Activated naive CD8-positive, alpha-beta T cell treated with anti-CD3 and anti-CD28 coated beads, Interleukin-2, amount 50 U/mL, for 24 hours (primary cell): ENCODE measurements around the gene BPIFA3.
"Not testable (repeated sequence)": the region's sequence is repeated elsewhere in the genome, so short reads cannot be mapped to it uniquely, and the experiment has no call there.

Source experiments
- ATAC-seq: fragments of 150-1000 bp; cut with Tn5 transposase; one replicate; pipeline ENCODE4 v1.10.0; 2021
- DNase-seq: peaks from one replicate; pipeline ENCODE4 v3.0.0; 2021
- H3K27ac Mint-ChIP-seq: one replicate; pipeline ENCODE4 v1.8.0; 2021; ENCODE audit warnings: mild to moderate bottlenecking, mixed read lengths
- H3K27me3 Mint-ChIP-seq: one replicate; pipeline ENCODE4 v1.8.0; 2021; ENCODE audit warnings: mixed read lengths
- H3K36me3 Mint-ChIP-seq: one replicate; pipeline ENCODE4 v1.8.0; 2021; ENCODE audit warnings: low read depth, mixed read lengths
- H3K4me1 Mint-ChIP-seq: one replicate; pipeline ENCODE4 v1.8.0; 2021; ENCODE audit warnings: mixed read lengths
- H3K4me3 Mint-ChIP-seq: one replicate; pipeline ENCODE4 v1.8.0; 2021; ENCODE audit warnings: mild to moderate bottlenecking, moderate library complexity, mixed read lengths
- H3K9me3 Mint-ChIP-seq: one replicate; pipeline ENCODE4 v1.8.0; 2021; ENCODE audit warnings: mixed read lengths

BPIFA3 gene

DNA sequence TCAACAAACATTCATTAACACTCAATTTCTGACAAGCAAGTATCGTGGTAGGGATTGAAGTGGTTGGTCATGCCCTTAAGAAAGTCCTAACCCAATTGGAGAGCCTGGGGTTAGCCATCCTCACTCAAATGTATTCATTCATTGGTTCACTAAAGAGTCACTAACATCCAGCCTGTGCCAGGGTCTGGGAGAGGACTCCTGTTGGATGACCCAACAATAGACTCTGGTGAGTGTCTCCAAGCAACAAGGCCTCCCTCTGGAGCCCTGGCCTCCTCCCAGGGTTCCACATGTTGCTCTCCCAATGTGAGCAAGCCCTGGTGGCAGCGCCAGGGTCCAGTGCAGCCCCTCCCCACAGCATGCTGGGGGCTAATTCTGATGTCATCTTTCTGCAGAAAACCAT is at the start of gene BPIFA3:
Gene BPIFA3 (plus strand): TSS at position 301 of the 400 bp plus-strand sequence. CDS start 185 bp downstream, outside the sequence.
- Mint-ChIP-seq H3K4me1 (no peaks in the 10 kb centered on the region), H3K4me3 (no peak within 1 kb of the TSS), H3K27me3 (peaks cover 22% of the 10 kb centered on the region), H3K36me3 (no peaks in the 10 kb centered on the region), H3K9me3 (no peaks in the 10 kb centered on the region), H3K27ac (no peak within 1 kb of the TSS)
- DNase-seq (no peak), ATAC-seq (no peak)

GRCh38 chr20:33167859-33168258 is 49.3 kb upstream of the BPIFA3 start, which contains the start of gene BPIFA2:
TSS of gene BPIFA2 (plus strand) at chr20:33168159. CDS start at chr20:33169146, 987 bp downstream.
- no peak within 1 kb of the TSS for H3K27ac Mint-ChIP-seq
- DNase-seq: no peak

DNA sequence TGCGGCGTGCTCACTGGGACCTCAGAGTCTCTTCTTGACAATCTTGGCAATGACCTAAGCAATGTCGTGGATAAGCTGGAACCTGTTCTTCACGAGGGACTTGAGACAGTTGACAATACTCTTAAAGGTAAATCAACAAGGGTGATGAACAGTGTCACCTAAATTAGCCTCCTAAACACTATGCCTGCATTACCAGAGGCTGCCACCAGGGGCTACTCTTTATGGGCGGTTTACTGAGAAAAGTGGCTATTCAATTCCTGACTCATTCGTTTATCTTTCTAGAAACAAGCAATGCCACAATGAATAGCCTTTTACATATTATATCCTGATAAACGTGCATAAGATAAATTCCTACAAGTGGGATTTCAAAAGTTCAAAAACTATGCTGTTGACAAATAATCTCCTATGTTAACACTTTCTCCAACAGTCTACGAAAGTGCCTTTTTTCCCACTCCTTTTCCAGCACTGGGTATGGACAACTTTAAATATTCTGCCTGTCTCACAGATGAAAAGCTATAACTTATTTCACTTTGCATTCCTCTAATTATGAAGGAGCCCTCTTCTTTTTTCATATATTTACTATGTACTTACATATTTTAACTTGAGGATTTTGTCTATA is 47.9 kb upstream of the BPIFA3 start:
- Mint-ChIP-seq H3K9me3 (peaks cover 24% of the 10 kb centered on the region), H3K36me3 (peaks cover 2% of the 10 kb centered on the region), H3K27ac (no peak overlapping the region), H3K4me1 (no peaks in the 10 kb centered on the region), H3K4me3 (no peak overlapping the region), H3K27me3 (no peaks in the 10 kb centered on the region)
- DNase-seq: peak; percentile 50
- ATAC-seq: no peak

More at GRCh38 chr20:33167859-33168258, 49.3 kb upstream of the BPIFA3 start, which contains the start of gene BPIFA2:
- no peak for ATAC-seq
- peaks cover 24% of the 10 kb centered on the region for H3K9me3 Mint-ChIP-seq
- no peaks in the 10 kb centered on the region for H3K4me1 Mint-ChIP-seq
- no peak within 1 kb of the TSS for H3K4me3 Mint-ChIP-seq
- H3K36me3 Mint-ChIP-seq: peaks cover 2% of the 10 kb centered on the region
- H3K27me3 Mint-ChIP-seq: no peaks in the 10 kb centered on the region

GRCh38 chr20:33172781-33173180 is 44.4 kb upstream of the BPIFA3 start:
- DNase-seq (no peak), ATAC-seq (no peak)
- peaks cover 24% of the 10 kb centered on the region for H3K9me3 Mint-ChIP-seq
- no peaks in the 10 kb centered on the region for H3K4me1 Mint-ChIP-seq
- H3K27ac Mint-ChIP-seq: no peak overlapping the region
- peaks cover 2% of the 10 kb centered on the region for H3K36me3 Mint-ChIP-seq
- H3K27me3 Mint-ChIP-seq: no peaks in the 10 kb centered on the region
- no peak overlapping the region for H3K4me3 Mint-ChIP-seq

GRCh38 chr20:33175123-33175522 is 42.0 kb upstream of the BPIFA3 start:
- no peak for DNase-seq
- no peak for ATAC-seq
- Mint-ChIP-seq H3K9me3 (peaks cover 8% of the 10 kb centered on the region), H3K36me3 (no peaks in the 10 kb centered on the region), H3K4me3 (no peak overlapping the region), H3K27ac (no peak overlapping the region), H3K27me3 (no peaks in the 10 kb centered on the region), H3K4me1 (no peaks in the 10 kb centered on the region)

DNA sequence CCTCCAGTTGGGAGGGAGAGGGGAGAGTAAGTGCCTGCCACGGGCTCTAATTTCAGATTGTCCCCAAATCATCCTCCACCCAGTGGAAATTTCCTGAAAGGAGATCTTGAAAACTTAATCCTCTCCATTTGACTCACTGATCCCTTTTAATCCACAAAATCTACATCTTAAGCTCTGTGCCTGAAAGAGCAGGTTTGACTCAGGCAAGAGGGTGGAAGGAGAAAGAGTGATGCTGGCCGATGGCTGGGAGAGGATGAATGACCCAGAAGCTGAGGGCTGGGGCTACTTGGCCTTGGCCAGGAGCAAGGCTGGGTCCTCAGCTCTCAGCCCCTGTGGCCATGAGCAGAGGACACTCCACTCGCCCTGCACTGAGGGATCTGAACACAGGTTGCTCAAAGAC is 41.1 kb upstream of the BPIFA3 start:
- H3K36me3 Mint-ChIP-seq: no peaks in the 10 kb centered on the region
- H3K9me3 Mint-ChIP-seq: peaks cover 3% of the 10 kb centered on the region
- no peaks in the 10 kb centered on the region for H3K27me3 Mint-ChIP-seq
- H3K4me1 Mint-ChIP-seq: no peaks in the 10 kb centered on the region
- DNase-seq (no peak), ATAC-seq (no peak)
- H3K27ac Mint-ChIP-seq: no peak overlapping the region
- H3K4me3 Mint-ChIP-seq: no peak overlapping the region

DNA sequence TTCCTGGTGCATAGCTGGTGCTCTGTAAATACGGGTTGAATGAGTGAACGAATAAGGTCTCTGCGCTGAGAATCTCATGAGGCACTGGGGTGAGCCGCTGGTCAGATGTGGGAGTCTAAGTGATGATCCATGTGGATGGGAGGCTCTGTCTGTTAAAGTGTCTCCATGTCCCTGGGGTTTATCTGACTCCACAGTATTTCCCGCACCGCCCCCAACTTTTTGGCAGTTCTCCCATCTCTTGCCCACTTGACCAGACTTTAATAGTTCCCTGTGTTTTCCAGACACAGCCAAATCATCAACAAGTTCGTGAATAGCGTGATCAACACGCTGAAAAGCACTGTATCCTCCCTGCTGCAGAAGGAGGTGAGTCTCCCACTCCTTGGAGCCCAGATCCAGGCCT is 39.3 kb upstream of the BPIFA3 start:
- Mint-ChIP-seq H3K36me3 (no peaks in the 10 kb centered on the region), H3K27ac (no peak overlapping the region), H3K4me3 (no peak overlapping the region), H3K4me1 (no peaks in the 10 kb centered on the region), H3K27me3 (no peaks in the 10 kb centered on the region), H3K9me3 (no peaks in the 10 kb centered on the region)
- no peak for ATAC-seq
- DNase-seq: no peak

DNA sequence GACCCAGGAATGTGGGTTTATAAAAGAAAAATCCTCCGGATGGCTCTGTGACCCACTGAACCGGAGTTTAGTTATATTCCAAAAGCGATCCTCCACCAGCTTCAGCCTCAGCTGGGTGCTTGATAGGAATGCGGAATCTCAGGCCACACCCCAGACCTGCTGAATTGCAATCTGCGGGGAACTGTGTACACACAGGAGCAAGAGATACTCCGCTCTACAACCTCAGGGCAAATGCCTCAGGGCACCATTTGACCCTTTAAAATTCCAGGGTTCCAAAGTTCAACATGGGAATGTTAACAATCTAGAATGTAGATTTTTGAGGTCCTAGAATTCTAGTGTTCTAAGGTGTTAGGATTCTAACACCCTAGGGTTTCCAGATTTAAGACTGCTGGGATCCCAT is 38.4 kb upstream of the BPIFA3 start:
- Mint-ChIP-seq H3K4me3 (no peak overlapping the region), H3K36me3 (no peaks in the 10 kb centered on the region), H3K27ac (no peak overlapping the region), H3K27me3 (peaks cover 2% of the 10 kb centered on the region), H3K9me3 (peaks cover 6% of the 10 kb centered on the region), H3K4me1 (no peaks in the 10 kb centered on the region)
- DNase-seq: no peak
- ATAC-seq: no peak

- Mint-ChIP-seq H3K36me3 (no peaks in the 10 kb centered on the region), H3K9me3 (peaks cover 6% of the 10 kb centered on the region), H3K27me3 (peaks cover 2% of the 10 kb centered on the region), H3K4me3 (no peak overlapping the region), H3K27ac (no peak overlapping the region), H3K4me1 (no peaks in the 10 kb centered on the region)
- no peak for DNase-seq
- no peak for ATAC-seq
Measured at GRCh38 chr20:33180169-33180568, 37.0 kb upstream of the BPIFA3 start.

DNA sequence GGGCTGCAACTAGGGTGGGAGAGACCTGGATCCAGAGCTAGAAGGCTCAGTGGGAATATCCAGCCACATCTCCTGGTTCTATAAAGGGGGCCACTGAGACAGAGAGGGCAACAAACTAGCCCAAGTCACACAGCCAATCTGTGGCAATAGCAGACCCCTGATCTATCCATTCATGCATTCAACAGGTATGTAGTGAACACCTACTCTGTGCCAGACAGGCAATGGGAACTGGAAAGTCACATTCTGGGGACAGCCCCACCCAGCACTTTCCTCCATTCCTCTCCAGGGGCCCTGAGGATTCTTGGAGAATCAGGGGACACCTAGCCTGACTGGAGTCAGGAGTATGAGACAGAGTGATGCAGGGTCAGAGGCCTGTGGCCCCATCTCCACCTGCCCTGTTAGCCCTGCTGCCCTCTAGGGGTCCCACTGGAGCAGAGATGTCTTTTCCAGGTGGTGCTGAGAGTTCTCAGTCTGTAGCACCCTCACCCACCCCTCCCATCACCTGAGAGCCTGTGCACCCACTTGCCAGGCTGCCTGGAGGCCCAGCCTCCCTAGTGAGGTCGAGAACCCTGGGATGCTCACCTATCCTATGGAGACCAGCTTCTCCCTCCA is 35.6 kb upstream of the BPIFA3 start:
- DNase-seq (no peak), ATAC-seq (peak; percentile 24)
- Mint-ChIP-seq H3K27ac (no peak overlapping the region), H3K4me3 (no peak overlapping the region), H3K9me3 (peaks cover 6% of the 10 kb centered on the region), H3K36me3 (no peaks in the 10 kb centered on the region), H3K27me3 (peaks cover 2% of the 10 kb centered on the region), H3K4me1 (no peaks in the 10 kb centered on the region)

DNA sequence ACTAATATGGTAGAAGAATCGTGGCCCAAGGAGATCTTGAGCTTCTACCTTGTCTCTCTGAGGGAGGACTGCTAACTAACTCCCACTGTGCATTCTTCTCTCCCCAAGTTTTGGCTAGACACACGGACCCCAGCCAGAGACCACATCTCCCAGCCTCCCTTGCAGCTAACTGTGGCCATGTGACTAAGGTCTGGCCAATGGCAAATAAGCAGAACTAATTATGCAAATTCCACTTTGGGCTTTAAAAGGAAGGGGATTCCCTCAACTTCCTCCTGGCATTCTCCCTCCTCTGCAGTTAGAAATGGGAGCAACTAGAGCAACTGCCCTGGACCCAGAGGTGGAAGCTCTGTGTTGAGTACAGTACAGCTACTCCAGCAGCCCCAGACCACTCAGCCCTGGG is 33.8 kb upstream of the BPIFA3 start:
- Mint-ChIP-seq H3K27me3 (peaks cover 2% of the 10 kb centered on the region), H3K36me3 (no peaks in the 10 kb centered on the region)

GRCh38 chr20:33185031-33185590 is 32.0 kb upstream of the BPIFA3 start:
- H3K36me3 Mint-ChIP-seq, ATAC-seq, H3K27ac Mint-ChIP-seq, H3K4me3 Mint-ChIP-seq, H3K27me3 Mint-ChIP-seq, DNase-seq, H3K9me3 Mint-ChIP-seq, H3K4me1 Mint-ChIP-seq: not testable (repeated sequence)

More for the DNA sequence above, 33.8 kb upstream of the BPIFA3 start:
- H3K4me3 Mint-ChIP-seq: no peak overlapping the region
- H3K9me3 Mint-ChIP-seq: peaks cover 6% of the 10 kb centered on the region
- H3K4me1 Mint-ChIP-seq: no peaks in the 10 kb centered on the region
- DNase-seq (no peak), ATAC-seq (no peak)
- no peak overlapping the region for H3K27ac Mint-ChIP-seq

- DNase-seq: no peak
- Mint-ChIP-seq H3K4me3 (no peak overlapping the region), H3K9me3 (peaks cover 6% of the 10 kb centered on the region), H3K27ac (no peak overlapping the region), H3K27me3 (peaks cover 2% of the 10 kb centered on the region), H3K36me3 (no peaks in the 10 kb centered on the region), H3K4me1 (no peaks in the 10 kb centered on the region)
- no peak for ATAC-seq
Measured at GRCh38 chr20:33187491-33187890, 29.7 kb upstream of the BPIFA3 start.

GRCh38 chr20:33188421-33188820 is 28.7 kb upstream of the BPIFA3 start:
- Mint-ChIP-seq H3K4me1 (no peaks in the 10 kb centered on the region), H3K27me3 (no peaks in the 10 kb centered on the region), H3K4me3 (no peak overlapping the region), H3K36me3 (no peaks in the 10 kb centered on the region), H3K27ac (no peak overlapping the region), H3K9me3 (peaks cover under 1% of the 10 kb centered on the region)
- DNase-seq (no peak), ATAC-seq (no peak)

DNA sequence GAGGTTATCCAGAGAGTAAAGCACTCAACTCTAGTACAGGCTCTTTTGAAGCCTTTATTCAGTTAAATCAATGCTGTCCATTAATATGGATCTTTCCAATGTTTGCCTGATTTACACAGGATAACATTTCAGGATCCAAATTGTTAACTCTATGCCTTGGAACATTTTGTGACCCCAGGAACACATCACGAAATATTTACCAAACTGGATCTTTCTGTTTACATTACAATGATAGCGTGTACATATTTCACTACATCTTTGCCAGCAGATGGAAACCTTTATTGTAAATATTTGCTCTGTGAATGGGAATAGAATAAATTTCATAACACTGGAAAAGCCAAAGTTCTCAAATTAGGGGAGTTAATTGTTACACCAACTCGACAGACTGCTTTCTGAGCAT is 25.7 kb upstream of the BPIFA3 start:
- Mint-ChIP-seq H3K27ac (no peak overlapping the region), H3K4me3 (no peak overlapping the region), H3K4me1 (no peaks in the 10 kb centered on the region), H3K9me3 (no peaks in the 10 kb centered on the region), H3K36me3 (no peaks in the 10 kb centered on the region), H3K27me3 (peaks cover 3% of the 10 kb centered on the region)
- no peak for ATAC-seq
- DNase-seq: no peak
